SH-SY5Y (cell line): Measurements from ENCODE around the gene ERGIC1.

Experiments
- GATA2 ChIP-seq: IDR thresholded peaks from 2 replicates; pipeline ENCODE4 v1.6.1; 2011; ENCODE audit warnings: mild to moderate bottlenecking, low read depth, low read length
- GATA3 ChIP-seq: IDR thresholded peaks from 2 replicates; pipeline ENCODE4 v1.6.1; 2011; ENCODE audit warnings: low read depth, mild to moderate bottlenecking, low read length, moderate library complexity

ERGIC1 gene

DNA sequence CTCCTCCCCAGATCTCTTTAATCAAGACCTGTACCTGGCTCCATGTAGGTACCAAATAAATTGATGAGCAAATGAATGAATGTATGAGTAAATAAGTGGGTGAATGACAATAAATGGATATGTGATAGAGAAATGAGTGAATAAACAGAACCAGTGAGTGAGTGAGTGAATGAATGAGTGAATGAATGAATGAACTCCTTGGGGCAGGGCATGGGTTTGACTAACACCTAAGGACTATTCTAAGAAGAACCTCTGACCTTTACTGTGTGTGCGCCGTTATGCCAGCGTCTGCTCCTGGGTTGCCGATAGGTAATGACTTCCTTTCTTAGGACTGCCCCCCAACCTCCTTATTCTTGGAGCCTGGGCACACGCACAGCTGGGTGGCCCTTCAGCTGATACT is 123.4 kb downstream of the ERGIC1 start:
- TF ChIP-seq GATA3, result no peak
- TF ChIP-seq GATA2, result no peak

GRCh38 chr5:172958331-172959046 is 124.4 kb downstream of the ERGIC1 start:
- no peak for TF ChIP-seq GATA3

DNA sequence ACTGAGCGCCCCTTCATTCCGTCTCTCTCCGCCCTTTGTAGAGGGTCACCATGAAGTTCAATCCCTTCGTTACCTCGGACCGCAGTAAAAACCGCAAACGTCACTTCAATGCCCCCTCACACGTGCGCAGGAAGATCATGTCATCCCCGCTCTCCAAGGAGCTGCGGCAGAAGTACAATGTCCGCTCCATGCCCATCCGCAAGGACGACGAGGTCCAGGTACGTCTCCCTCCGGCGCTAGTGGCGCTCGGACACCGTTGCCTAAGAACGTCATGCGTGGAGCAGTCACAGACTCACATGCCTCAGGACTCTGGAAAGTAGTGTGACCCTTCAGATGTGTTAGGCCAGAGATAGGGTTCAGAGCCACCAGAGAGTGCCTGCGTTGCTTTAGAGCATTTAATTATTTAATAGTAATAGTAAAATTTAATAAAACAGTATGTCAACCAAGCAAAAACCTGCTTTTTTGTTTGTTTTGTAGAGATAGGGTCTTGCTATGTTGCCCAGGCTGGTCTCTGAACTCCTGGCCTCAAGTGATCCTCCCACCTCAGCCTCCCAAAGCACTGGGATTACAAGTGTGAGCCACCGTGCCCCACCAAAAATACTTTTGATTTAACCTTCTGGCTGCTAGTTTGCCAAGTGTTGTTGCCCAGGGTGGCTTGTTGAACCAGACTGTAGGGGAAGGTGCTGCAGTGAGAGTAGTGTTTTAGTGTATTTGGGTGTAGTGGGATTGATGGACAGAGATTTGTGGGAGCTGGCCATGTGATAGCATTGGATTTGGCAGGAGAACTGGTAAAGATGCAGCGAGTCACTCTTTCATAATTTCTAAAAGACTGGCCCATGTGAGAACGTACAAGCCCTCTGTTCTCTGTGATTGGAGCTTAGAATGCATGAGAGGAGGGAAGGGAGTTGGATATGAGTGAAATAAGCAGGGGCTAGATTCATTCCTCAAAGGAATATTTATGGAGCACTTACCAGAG is 126.1 kb downstream of the ERGIC1 start:
- TF ChIP-seq GATA2 (no peak), GATA3 (no peak)

GRCh38 chr5:172969921-172970320 is 135.9 kb downstream of the ERGIC1 start:
- no peak for TF ChIP-seq GATA3

GRCh38 chr5:172971482-172971881 is 137.4 kb downstream of the ERGIC1 start:
- TF ChIP-seq GATA3, result no peak

DNA sequence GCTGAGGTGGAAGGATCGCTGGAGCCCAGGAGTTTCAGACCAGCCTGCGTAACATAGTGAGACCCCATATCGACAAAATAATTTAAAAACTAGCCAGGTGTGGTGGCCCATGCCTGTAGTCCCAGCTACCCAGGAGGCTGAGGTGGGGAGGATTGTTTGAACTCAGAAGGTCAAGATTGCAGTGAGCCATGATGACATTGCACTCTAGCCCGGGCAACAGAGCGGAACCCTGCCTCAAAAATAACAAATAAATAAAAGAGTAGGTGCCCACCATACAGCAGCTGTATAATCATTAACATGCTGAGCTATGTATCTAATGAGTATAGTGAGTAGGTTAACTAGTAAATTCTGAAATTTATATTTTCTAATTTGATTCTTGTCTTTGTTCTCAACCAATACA is 138.5 kb downstream of the ERGIC1 start:
- no peak for TF ChIP-seq GATA2
- no peak for TF ChIP-seq GATA3

- TF ChIP-seq GATA2 (no peak), GATA3 (no peak)
Observed at GRCh38 chr5:172973127-172973916, 139.3 kb downstream of the ERGIC1 start.

DNA sequence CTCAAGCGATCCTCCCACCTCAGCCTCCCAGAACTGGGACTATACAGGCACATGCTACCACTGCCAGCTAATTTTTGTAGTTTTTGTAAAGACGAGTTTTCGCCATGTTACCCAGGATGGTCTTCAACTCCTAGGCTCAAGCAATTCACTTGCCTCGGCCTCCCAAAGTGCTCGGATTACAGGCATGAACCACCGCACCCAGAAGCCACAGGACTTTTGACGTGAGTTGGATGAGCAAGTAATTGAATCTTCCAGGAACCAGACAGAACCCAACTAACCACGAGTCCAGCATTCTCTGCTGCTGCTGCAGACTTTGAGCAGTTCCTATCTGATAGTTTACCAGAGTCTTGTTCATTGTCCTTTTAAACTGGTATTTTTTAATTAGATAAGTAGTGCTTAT is 139.9 kb downstream of the ERGIC1 start:
- TF ChIP-seq GATA3 (no peak), GATA2 (no peak)

DNA sequence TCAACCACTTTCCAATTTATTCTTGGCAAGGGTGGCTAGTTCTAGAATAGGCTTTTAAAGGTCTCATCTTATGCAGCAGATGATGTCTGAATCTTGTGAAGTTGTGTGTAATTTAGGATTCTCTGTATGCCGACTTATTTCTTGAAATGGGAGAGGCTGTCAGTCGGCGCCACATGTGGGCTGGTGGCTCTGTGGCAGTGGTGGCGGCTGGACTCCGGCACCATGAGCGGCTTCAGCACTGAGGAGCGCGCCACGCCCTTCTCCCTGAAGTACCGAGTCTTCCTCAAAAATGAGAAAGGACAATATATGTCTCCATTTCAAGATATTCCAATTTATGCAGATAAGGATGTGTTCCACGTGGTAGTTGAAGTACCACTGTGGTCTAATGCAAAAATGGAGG is 141.2 kb downstream of the ERGIC1 start:
- TF ChIP-seq GATA3 (no peak), GATA2 (no peak)

DNA sequence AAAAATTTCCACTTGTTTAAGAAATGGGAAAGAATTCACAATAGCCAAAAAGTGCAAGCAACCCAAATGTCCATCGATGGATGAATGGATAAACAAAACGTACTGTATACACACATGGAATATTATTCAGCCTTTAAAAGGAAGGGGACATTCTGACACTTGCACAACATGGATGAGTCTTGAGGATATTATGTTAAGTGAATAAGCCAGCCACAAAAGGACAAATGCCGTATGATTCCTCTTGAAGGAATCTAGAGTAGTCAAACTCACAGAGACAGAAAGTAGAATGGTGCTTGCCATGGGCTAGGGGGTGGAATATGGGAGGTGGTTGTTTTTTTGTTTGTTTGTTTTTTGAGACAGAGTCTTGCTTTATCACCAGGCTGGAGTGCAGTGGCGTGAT is 145.7 kb downstream of the ERGIC1 start:
- no peak for TF ChIP-seq GATA2
- no peak for TF ChIP-seq GATA3

GRCh38 chr5:172981931-172982330 is 147.9 kb downstream of the ERGIC1 start:
- TF ChIP-seq GATA3 (no peak), GATA2 (no peak)

- no peak for TF ChIP-seq GATA3
- no peak for TF ChIP-seq GATA2
Observed at GRCh38 chr5:172983542-172984243, 149.6 kb downstream of the ERGIC1 start, which contains the start of gene ATP6V0E1. Gene ATP6V0E1, plus strand, starts transcription at chr5:172983771. Its CDS starts 90 bp downstream, at chr5:172983861.

DNA sequence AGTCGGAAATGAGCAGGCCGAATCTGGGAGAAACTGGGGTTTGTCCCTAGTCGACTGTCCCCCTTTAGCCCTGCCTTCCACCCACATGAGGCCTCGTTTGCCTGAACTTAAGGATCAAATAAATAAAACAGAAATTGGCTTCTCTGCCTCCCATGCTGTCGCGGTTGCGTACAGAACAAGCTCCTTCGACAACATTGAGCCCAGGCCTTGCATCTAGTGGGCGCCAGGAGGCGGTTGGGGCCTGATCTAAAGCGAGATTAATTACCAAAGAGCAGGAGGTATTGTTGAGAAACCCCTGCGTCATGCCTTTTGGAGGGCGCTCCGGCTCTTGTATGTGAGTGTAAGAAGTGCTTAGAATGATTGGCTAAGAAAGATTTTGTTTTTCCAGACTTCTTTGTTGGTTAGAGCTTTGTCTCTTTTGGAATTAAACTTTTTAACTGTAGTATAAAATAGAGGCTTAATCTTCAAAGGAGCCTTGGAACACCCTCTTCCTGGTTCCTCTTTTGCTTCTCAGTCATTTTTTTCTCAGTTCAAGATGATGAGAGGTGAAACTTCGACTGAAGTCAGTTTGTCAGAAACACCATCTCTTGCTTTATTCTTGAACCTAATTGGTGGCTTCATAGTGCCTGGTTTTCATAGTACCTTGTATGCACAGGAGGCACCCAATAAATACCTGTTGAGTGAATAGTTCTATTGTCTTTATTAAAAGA is 150.3 kb downstream of the ERGIC1 start:
- TF ChIP-seq GATA3 (peak; percentile 58; the same call in 1 of the 2 replicates), GATA2 (peak; percentile 97)
